CD14-positive monocyte (primary cell): ENCODE measurements around the gene UBE4A. TPM values are rescaled to one million over a fixed set of nuclear protein-coding genes. Genes with fewer than 3 reads are reported as not detected.

ENCODE experiments used
- DNase-seq, 3 donors: peaks; one replicate each; pipeline ENCODE4 v3.0.0-alpha.2; 2011 to 2022
- H2AFZ ChIP-seq: 2 replicates; pipeline ENCODE4 v1.6.0; 2012; ENCODE audit warnings: mild to moderate bottlenecking, low read depth, low read length, inconsistent platforms; ENCODE audit not compliant: insufficient read depth, poor library complexity, severe bottlenecking
- H3K27ac ChIP-seq, 2 donors: 1 replicate in 1 of 2; 2 replicates in 1 of 2; pipeline ENCODE4 v1.5.1; 2012 to 2013; ENCODE audit warnings: low read length in 2 of 2, control low read depth in 1 of 2, inconsistent platforms in 1 of 2, low read depth in 1 of 2, mild to moderate bottlenecking in 1 of 2
- H3K27me3 ChIP-seq, 2 donors: one replicate each; pipeline versions ENCODE4 v1.6.0 to v1.6.1; 2011 to 2013; ENCODE audit warnings: low read length in 2 of 2; ENCODE audit not compliant: control insufficient read depth in 2 of 2, insufficient read depth in 2 of 2
- H3K36me3 ChIP-seq, 2 donors: replicated peaks in 1 of 2; 1 replicate in 1 of 2; 2 replicates in 1 of 2; pipeline versions ENCODE4 v1.5.1 to v1.6.1; 2012 to 2013; ENCODE audit warnings: low read length in 2 of 2, control low read depth in 1 of 2, inconsistent platforms in 1 of 2, mild to moderate bottlenecking in 1 of 2; ENCODE audit not compliant: insufficient read depth in 2 of 2, control insufficient read depth in 1 of 2
- H3K4me1 ChIP-seq, 2 donors: 1 replicate in 1 of 2; 2 replicates in 1 of 2; pipeline versions ENCODE4 v1.5.1 to v1.6.1; 2012 to 2013; ENCODE audit warnings: low read length in 2 of 2, control low read depth in 1 of 2, inconsistent platforms in 1 of 2, mild to moderate bottlenecking in 1 of 2, moderate library complexity in 1 of 2; ENCODE audit not compliant: insufficient read depth in 2 of 2, control insufficient read depth in 1 of 2
- H3K4me2 ChIP-seq: replicated peaks from 2 replicates; pipeline ENCODE3; 2012; ENCODE audit warnings: low read length, moderate library complexity, mild to moderate bottlenecking; ENCODE audit not compliant: poor library complexity, severe bottlenecking; ENCODE audit errors: extremely low read depth
- H3K4me3 ChIP-seq, 3 experiments: fragments of 200-600 bp in 1 of 3; sonication (generic) in 1 of 3; replicated peaks in 1 of 3; 1 replicate in 2 of 3; 2 replicates in 1 of 3; pipeline ENCODE4 v1.5.1; 2011 to 2013; ENCODE audit warnings: low read length in 3 of 3, mild to moderate bottlenecking in 3 of 3, control low read depth in 2 of 3, low read depth in 2 of 3, inconsistent platforms in 1 of 3, moderate library complexity in 1 of 3
- H3K79me2 ChIP-seq: 2 replicates; pipeline ENCODE4 v1.6.0; 2012; ENCODE audit warnings: mild to moderate bottlenecking, control low read depth, inconsistent platforms, low read length, moderate library complexity; ENCODE audit not compliant: insufficient read depth
- H3K9ac ChIP-seq: 2 replicates; pipeline ENCODE4 v1.6.0; 2017; ENCODE audit warnings: low read length, mild to moderate bottlenecking; ENCODE audit not compliant: insufficient read depth, poor library complexity, severe bottlenecking
- H3K9me3 ChIP-seq, 2 donors: replicated peaks in 1 of 2; 1 replicate in 1 of 2; 2 replicates in 1 of 2; pipeline versions ENCODE4 v1.5.1 to v1.6.1; 2012 to 2013; ENCODE audit warnings: low read length in 2 of 2, control low read depth in 1 of 2; ENCODE audit not compliant: control insufficient read depth in 1 of 2, insufficient read depth in 1 of 2
- H4K20me1 ChIP-seq: 2 replicates; pipeline ENCODE4 v1.6.0; 2012; ENCODE audit warnings: mild to moderate bottlenecking, low read length, control low read depth, moderate library complexity; ENCODE audit not compliant: insufficient read depth
- H3K27ac Mint-ChIP-seq, 7 donors: one replicate each; pipeline ENCODE4 v1.8.0; 2020; ENCODE audit warnings: mild to moderate bottlenecking in 7 of 7, mixed read lengths in 7 of 7, moderate library complexity in 6 of 7, inconsistent platforms in 2 of 7
- H3K27me3 Mint-ChIP-seq, 3 donors: one replicate each; pipeline ENCODE4 v1.8.0; 2021 to 2022; ENCODE audit warnings: low read depth in 3 of 3, mild to moderate bottlenecking in 3 of 3, mixed read lengths in 3 of 3, moderate library complexity in 3 of 3, inconsistent platforms in 1 of 3
- H3K36me3 Mint-ChIP-seq, 2 donors: one replicate each; pipeline ENCODE4 v1.8.0; 2020; ENCODE audit warnings: mixed read lengths in 2 of 2, inconsistent platforms in 1 of 2, mild to moderate bottlenecking in 1 of 2
- H3K4me1 Mint-ChIP-seq: one replicate; pipeline ENCODE4 v1.8.0; 2020; ENCODE audit warnings: mild to moderate bottlenecking, mixed read lengths
- H3K4me3 Mint-ChIP-seq, 2 donors: one replicate each; pipeline ENCODE4 v1.8.0; 2020; ENCODE audit warnings: mild to moderate bottlenecking in 2 of 2, mixed read lengths in 2 of 2, moderate library complexity in 1 of 2
- H3K9me3 Mint-ChIP-seq, 7 donors: one replicate each; pipeline ENCODE4 v1.8.0; 2020 to 2022; ENCODE audit warnings: mixed read lengths in 7 of 7, mild to moderate bottlenecking in 6 of 7, moderate library complexity in 6 of 7, inconsistent platforms in 2 of 7
- CTCF ChIP-seq: fragments of 200-600 bp; IDR thresholded peaks from one replicate; pipeline ENCODE4 v1.8.0; 2022; ENCODE audit warnings: antibody characterized with exemption, mild to moderate bottlenecking
- WGBS: methylation state at CpG from one replicate; pipeline ENCODE4 v1.1.5; 2013; ENCODE audit warnings: missing lambda C conversion rate; ENCODE audit not compliant: insufficient coverage; 5-methylcytosine and 5-hydroxymethylcytosine counted together
- intact Hi-C, 2 donors: fragments of 100-400 bp; cut with micrococcal nuclease; formaldehyde crosslinking; loops; one replicate each; pipeline versions ENCODE4 v1.15.0 to v1.15.1; 2023
- polyA plus RNA-seq, 3 donors: library from polyadenylated mRNA; depleted of rRNA in 1 of 3; unstranded in 2 of 3; stranded (reverse) in 1 of 3; fragments of 300-500 nt in 2 of 3; fragments of >200 nt in 1 of 3; fragmentation: Illumina TruSeq in 2 of 3; gene quantifications; 1 replicate in 2 of 3; 2 replicates in 1 of 3; pipeline ENCODE4 v1.2.3, GENCODE V29; 2012 to 2021

Gene UBE4A
- polyA plus RNA-seq, 3 donors, result 21.6 to 33.9 (median 22.7) TPM

- Histone ChIP-seq H2AFZ (no peak overlapping the region), H3K9me3 (no peaks in the 10 kb centered on the region), H3K79me2 (peaks cover 27% of the 10 kb centered on the region), H3K4me2 (no peak overlapping the region), H3K9ac (no peak overlapping the region), H3K4me3 (no peak overlapping the region), H3K27me3 (no peaks in the 10 kb centered on the region), H3K36me3 (peaks cover 38 to 59% of the 10 kb centered on the region in 2 donors), H4K20me1 (peaks cover 25% of the 10 kb centered on the region), H3K4me1 (peaks cover 22 to 25% of the 10 kb centered on the region in 2 donors), H3K27ac (no peak overlapping the region)
- peaks cover 33 to 37% of the 10 kb centered on the region in 2 donors for H3K36me3 Mint-ChIP-seq
- H3K27ac Mint-ChIP-seq, result peak overlapping the region in 2 of 7 donors; percentile 43 to 73
- no peak for TF ChIP-seq CTCF
- no peaks in the 10 kb centered on the region for H3K9me3 Mint-ChIP-seq
- H3K4me1 Mint-ChIP-seq, result peaks cover 27% of the 10 kb centered on the region
- 75% methylated on average over 1 of the region's 3 CpGs for WGBS
- no peak overlapping the region for H3K4me3 Mint-ChIP-seq
- DNase-seq, result peak in 1 of 3 donors; percentile 6
- no peaks in the 10 kb centered on the region for H3K27me3 Mint-ChIP-seq
- intact Hi-C loops, result loop anchor here in 1 of 2 donors (5.0 kb wide), 1 partner anchor 88 kb away; no protein-coding TSS in a partner anchor
Observed at GRCh38 chr11:118398791-118399559, 39.6 kb downstream of the UBE4A start.

- H3K4me1 Mint-ChIP-seq, result peaks cover 30% of the 10 kb centered on the region
- peak within 1 kb of the TSS; percentile 39 to 90 for H3K27ac ChIP-seq
- H3K4me2 ChIP-seq, result peak within 1 kb of the TSS; percentile 97
- DNase-seq, result peak; percentile 79 to 91 (median 83)
- intact Hi-C loops, result loop anchor here (2.0 to 5.0 kb wide), 2 partner anchors 35 to 36 kb away; partner anchors contain the start of gene KMT2A (in 2 of the 2)
- H3K79me2 ChIP-seq, result peaks cover 51% of the 10 kb centered on the region
- TF ChIP-seq CTCF, result no peak
- WGBS, result 0% methylated on average over 51 of the region's 51 CpGs
- H3K27me3 ChIP-seq, result no peaks in the 10 kb centered on the region
- peaks cover 22 to 25% of the 10 kb centered on the region in 2 donors for H3K4me1 ChIP-seq
- H3K9ac ChIP-seq, result peak within 1 kb of the TSS; percentile 85
- no peaks in the 10 kb centered on the region for H3K9me3 Mint-ChIP-seq
- H2AFZ ChIP-seq, result peak within 1 kb of the TSS; percentile 99
- H3K4me3 ChIP-seq, result peak within 1 kb of the TSS; percentile 80 to 98 (median 82)
- H3K36me3 ChIP-seq, result peaks cover 26 to 56% of the 10 kb centered on the region in 2 donors
- H4K20me1 ChIP-seq, result peaks cover 49% of the 10 kb centered on the region
- peak within 1 kb of the TSS; percentile 97 to 100 (median 99) for H3K27ac Mint-ChIP-seq
- H3K4me3 Mint-ChIP-seq, result peak within 1 kb of the TSS; percentile 95 to 98
- H3K27me3 Mint-ChIP-seq, result no peaks in the 10 kb centered on the region
- H3K9me3 ChIP-seq, result no peaks in the 10 kb centered on the region
- peaks cover 18 to 26% of the 10 kb centered on the region in 2 donors for H3K36me3 Mint-ChIP-seq
Observed at GRCh38 chr11:118401151-118401879, 41.9 kb downstream of the UBE4A start, which contains the start of gene ATP5MG. TSS of gene ATP5MG (plus strand) at chr11:118401606. CDS start at chr11:118401666, 60 bp downstream.
